Fibroblast of lung (primary cell): ENCODE data around the gene LMAN1L. TPM values are rescaled to one million over a fixed set of nuclear protein-coding genes. Genes with fewer than 3 reads are reported as not detected.

ENCODE experiments used
- DNase-seq, 2 donors: peaks; one replicate each; pipeline versions ENCODE4 v3.0.0 to v3.0.0-alpha.2; 2010; ENCODE audit warnings: low read depth in 2 of 2
- H2AFZ ChIP-seq: 2 replicates; pipeline ENCODE4 v1.5.1; 2012; ENCODE audit warnings: low read length, control low read depth, inconsistent platforms
- H3K27ac ChIP-seq: 2 replicates; pipeline ENCODE4 v1.5.1; 2011; ENCODE audit warnings: low read length, control low read depth; ENCODE audit not compliant: insufficient read depth
- H3K27me3 ChIP-seq: 2 replicates; pipeline ENCODE4 v1.5.1; 2011; ENCODE audit warnings: mild to moderate bottlenecking, low read length; ENCODE audit not compliant: control insufficient read depth, insufficient read depth
- H3K36me3 ChIP-seq: 2 replicates; pipeline ENCODE4 v1.5.1; 2011; ENCODE audit warnings: low read length; ENCODE audit not compliant: control insufficient read depth, insufficient read depth
- H3K4me1 ChIP-seq: 2 replicates; pipeline ENCODE4 v1.5.1; 2011; ENCODE audit warnings: low read length; ENCODE audit not compliant: control insufficient read depth, insufficient read depth; ENCODE audit errors: extremely low read depth
- H3K4me2 ChIP-seq: 2 replicates; pipeline ENCODE4 v1.5.1; 2011; ENCODE audit warnings: low read length, control low read depth; ENCODE audit not compliant: insufficient read depth; ENCODE audit errors: extremely low read depth
- H3K4me3 ChIP-seq, 4 experiments: fragments of 200-600 bp in 1 of 4; sonication (generic) in 1 of 4; replicated peaks in 1 of 4; 2 replicates each; pipeline ENCODE4 v1.5.1; 2011 to 2016; ENCODE audit warnings: low read length in 4 of 4, low read depth in 3 of 4, mild to moderate bottlenecking in 3 of 4, control low read depth in 2 of 4, inconsistent platforms in 1 of 4, mixed read lengths in 1 of 4; ENCODE audit not compliant: insufficient read depth in 1 of 4; ENCODE audit errors: control extremely low read depth in 1 of 4
- H3K79me2 ChIP-seq: 2 replicates; pipeline ENCODE4 v1.5.1; 2012; ENCODE audit warnings: mild to moderate bottlenecking, low read length, inconsistent platforms; ENCODE audit not compliant: control insufficient read depth, insufficient read depth
- H3K9ac ChIP-seq: 2 replicates; pipeline ENCODE4 v1.5.1; 2011; ENCODE audit warnings: mild to moderate bottlenecking, low read length, control low read depth; ENCODE audit not compliant: insufficient read depth
- H3K9me3 ChIP-seq: 2 replicates; pipeline ENCODE4 v1.5.1; 2012; ENCODE audit warnings: low read depth, low read length; ENCODE audit not compliant: control insufficient read depth, insufficient read depth
- H4K20me1 ChIP-seq: 2 replicates; pipeline ENCODE4 v1.5.1; 2011; ENCODE audit warnings: low read length; ENCODE audit not compliant: control insufficient read depth, insufficient read depth; ENCODE audit errors: extremely low read depth
- CTCF ChIP-seq, 2 donors: IDR thresholded peaks in 1 of 2; conservative IDR thresholded peaks in 1 of 2; 1 replicate in 1 of 2; 2 replicates in 1 of 2; pipeline ENCODE4 v1.5.1; 2011 to 2012; ENCODE audit warnings: low read length in 2 of 2, control low read depth in 1 of 2, inconsistent platforms in 1 of 2, low read depth in 1 of 2, mild to moderate bottlenecking in 1 of 2
- EZH2 ChIP-seq: IDR thresholded peaks from 2 replicates; pipeline ENCODE4 v1.5.1; 2012; ENCODE audit warnings: low read length, control low read depth, mild to moderate bottlenecking; ENCODE audit errors: missing control alignments
- polyA plus RNA-seq, 2 donors: library from polyadenylated mRNA; depleted of rRNA in 1 of 2; stranded (reverse) in 1 of 2; unstranded in 1 of 2; fragments of >200 nt; gene quantifications; 2 replicates each; pipeline ENCODE4 v1.2.1, GENCODE V29; 2011 to 2012; ENCODE audit warnings: missing spikeins in 1 of 2
- total RNA-seq: library from RNA; depleted of rRNA; stranded (reverse); fragments of >200 nt; gene quantifications from 2 replicates; pipeline ENCODE4 v1.2.1, GENCODE V29; 2014

Gene LMAN1L
- total and polyA plus RNA-seq, 2 donors (not counting 1 experiment from before 2014, with no cell fraction given), result not detected

- no peaks in the 10 kb centered on the region for H3K9me3 ChIP-seq
- H3K4me1 ChIP-seq, result peaks cover 3% of the 10 kb centered on the region
- no peak overlapping the region for H3K9ac ChIP-seq
- no peaks in the 10 kb centered on the region for H4K20me1 ChIP-seq
- no peak overlapping the region for H3K4me2 ChIP-seq
- TF ChIP-seq CTCF (conservative IDR thresholded peaks at IDR 0.05 in 1 of 2, IDR thresholded peaks at IDR 0.05 in 1 of 2; ENCODE audit: low read depth in 1 of 2, low read length in 2 of 2), result no peak
- H3K36me3 ChIP-seq, result peaks cover 24% of the 10 kb centered on the region
- H3K79me2 ChIP-seq, result peaks cover 22% of the 10 kb centered on the region
- H3K4me3 ChIP-seq, result no peak overlapping the region
- H3K27me3 ChIP-seq, result no peaks in the 10 kb centered on the region
- DNase-seq, result no peak
- H3K27ac ChIP-seq, result no peak overlapping the region
- no peak overlapping the region for H2AFZ ChIP-seq
Observed at GRCh38 chr15:74798388-74799254, 14.0 kb upstream of the LMAN1L start.

- Histone ChIP-seq H3K9me3 (no peaks in the 10 kb centered on the region), H3K36me3 (peaks cover 26% of the 10 kb centered on the region), H3K4me3 (no peak overlapping the region), H3K9ac (no peak overlapping the region), H3K4me1 (peaks cover 3% of the 10 kb centered on the region), H2AFZ (no peak overlapping the region), H3K4me2 (no peak overlapping the region), H3K27me3 (no peaks in the 10 kb centered on the region), H3K79me2 (peaks cover 18% of the 10 kb centered on the region), H3K27ac (no peak overlapping the region), H4K20me1 (no peaks in the 10 kb centered on the region)
- TF ChIP-seq CTCF (conservative IDR thresholded peaks at IDR 0.05 in 1 of 2, IDR thresholded peaks at IDR 0.05 in 1 of 2; ENCODE audit: low read depth in 1 of 2, low read length in 2 of 2) (no peak), EZH2 (no peak)
- DNase-seq, result no peak
Observed at GRCh38 chr15:74799255-74799855, 13.3 kb upstream of the LMAN1L start.

- Histone ChIP-seq H3K27me3 (no peaks in the 10 kb centered on the region), H3K9me3 (no peaks in the 10 kb centered on the region), H4K20me1 (no peaks in the 10 kb centered on the region), H3K9ac (no peak overlapping the region), H3K4me3 (no peak overlapping the region), H2AFZ (no peak overlapping the region), H3K27ac (no peak overlapping the region), H3K4me2 (no peak overlapping the region), H3K36me3 (peaks cover 26% of the 10 kb centered on the region), H3K79me2 (peaks cover 12% of the 10 kb centered on the region), H3K4me1 (peaks cover 3% of the 10 kb centered on the region)
- TF ChIP-seq CTCF (conservative IDR thresholded peaks at IDR 0.05 in 1 of 2, IDR thresholded peaks at IDR 0.05 in 1 of 2; ENCODE audit: low read depth in 1 of 2, low read length in 2 of 2) (peak; percentile 86 to 98), EZH2 (no peak)
- peak; percentile 25 to 60 for DNase-seq
Observed at GRCh38 chr15:74799856-74800558, 12.6 kb upstream of the LMAN1L start.
